Measurements from ENCODE around the gene ATRNL1.

DNA sequence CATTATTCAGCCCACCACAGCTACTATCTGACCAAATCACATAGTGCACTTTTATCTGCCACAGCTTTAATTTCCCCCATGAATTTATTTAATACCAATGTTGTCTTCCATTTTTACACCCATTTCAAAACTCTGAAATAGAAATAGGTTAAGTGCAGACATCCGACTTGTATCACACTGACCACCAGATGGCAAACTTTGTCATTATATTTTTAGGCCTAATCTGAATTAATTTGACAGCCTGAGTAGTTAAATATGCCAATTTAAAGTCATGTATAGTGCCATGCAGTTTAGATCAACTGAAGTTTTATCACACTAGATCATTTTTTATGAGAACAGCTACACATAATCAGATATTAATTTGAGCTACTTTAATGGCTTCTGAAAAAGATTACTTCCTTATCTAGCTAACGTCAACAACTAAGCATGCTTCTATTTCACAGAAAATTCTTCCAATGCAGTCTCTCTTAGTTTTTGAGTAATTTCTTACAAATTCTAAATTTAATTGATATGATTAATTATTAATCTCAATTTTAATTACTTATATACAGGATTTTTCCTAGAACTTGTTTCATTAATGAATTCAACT lies 613.4 kb downstream of the ATRNL1 start:
- TF ChIP-seq, protein P1, sequence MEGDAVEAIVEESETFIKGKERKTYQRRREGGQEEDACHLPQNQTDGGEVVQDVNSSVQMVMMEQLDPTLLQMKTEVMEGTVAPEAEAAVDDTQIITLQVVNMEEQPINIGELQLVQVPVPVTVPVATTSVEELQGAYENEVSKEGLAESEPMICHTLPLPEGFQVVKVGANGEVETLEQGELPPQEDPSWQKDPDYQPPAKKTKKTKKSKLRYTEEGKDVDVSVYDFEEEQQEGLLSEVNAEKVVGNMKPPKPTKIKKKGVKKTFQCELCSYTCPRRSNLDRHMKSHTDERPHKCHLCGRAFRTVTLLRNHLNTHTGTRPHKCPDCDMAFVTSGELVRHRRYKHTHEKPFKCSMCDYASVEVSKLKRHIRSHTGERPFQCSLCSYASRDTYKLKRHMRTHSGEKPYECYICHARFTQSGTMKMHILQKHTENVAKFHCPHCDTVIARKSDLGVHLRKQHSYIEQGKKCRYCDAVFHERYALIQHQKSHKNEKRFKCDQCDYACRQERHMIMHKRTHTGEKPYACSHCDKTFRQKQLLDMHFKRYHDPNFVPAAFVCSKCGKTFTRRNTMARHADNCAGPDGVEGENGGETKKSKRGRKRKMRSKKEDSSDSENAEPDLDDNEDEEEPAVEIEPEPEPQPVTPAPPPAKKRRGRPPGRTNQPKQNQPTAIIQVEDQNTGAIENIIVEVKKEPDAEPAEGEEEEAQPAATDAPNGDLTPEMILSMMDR (IDR thresholded peaks at IDR 0.05; ENCODE audit: low read depth, low read length, poor library complexity, severe bottlenecking): peak; percentile 57
- no peak for TF ChIP-seq EZH2phosphoT487 (IDR thresholded peaks at IDR 0.05; ENCODE audit: borderline replicate concordance, low read length)

All from DOHH2 (cell line).